ENCODE measurements around the gene LUM. TPM values are rescaled to one million over a fixed set of nuclear protein-coding genes. Genes with fewer than 3 reads are reported as not detected.

Gene LUM
- total and polyA plus RNA-seq, 2 donors = 745 to 2,635 TPM

- no peak for DNase-seq (ENCODE audit: extremely low spot score)
- H3K4me1 ChIP-seq (ENCODE audit: insufficient read depth) = no peaks in the 10 kb centered on the region
- WGBS = 76% methylated on average over 1 of the region's 1 CpG
- no peaks in the 10 kb centered on the region for H3K36me3 ChIP-seq (ENCODE audit: insufficient read depth)
- no peak overlapping the region for H3K27ac ChIP-seq (ENCODE audit: low read depth)
- no peak overlapping the region for H3K4me3 ChIP-seq (ENCODE audit: low read depth, low read length)
These were observed 55.3 kb downstream of the LUM start for GRCh38 chr12:91055976-91056375.

GRCh38 chr12:91053951-91054715 lies 57.2 kb downstream of the LUM start:
- H3K4me3 ChIP-seq (ENCODE audit: low read depth, low read length) = no peak overlapping the region
- H3K36me3 ChIP-seq (ENCODE audit: insufficient read depth) = no peaks in the 10 kb centered on the region
- 41% methylated on average over 4 of the region's 4 CpGs for WGBS
- H3K4me1 ChIP-seq (ENCODE audit: insufficient read depth) = no peaks in the 10 kb centered on the region
- no peak overlapping the region for H3K27ac ChIP-seq (ENCODE audit: low read depth)
- no peak for DNase-seq (ENCODE audit: extremely low spot score)

Other genes with a start within 250 kb of the LUM start
- not detected for gene CCER1, start 156.3 kb downstream of the LUM start, total RNA-seq
- gene CCER1, start 156.3 kb downstream of the LUM start, polyA plus RNA-seq = not detected
- 1.2 TPM for gene EPYC, start 106.5 kb downstream of the LUM start, total RNA-seq
- gene EPYC, start 106.5 kb downstream of the LUM start, polyA plus RNA-seq = not detected
- 1.1 TPM for gene KERA, start 53.5 kb downstream of the LUM start, total RNA-seq
- gene KERA, start 53.5 kb downstream of the LUM start, polyA plus RNA-seq = 0.09 TPM
- 3,503 TPM for gene DCN, start 71.3 kb upstream of the LUM start, total RNA-seq
- 2,925 TPM for gene DCN, start 71.3 kb upstream of the LUM start, polyA plus RNA-seq

Data from urinary bladder (tissue), 4 donors.